K562 (cell line): ENCODE measurements around the gene IPO11. TPM values are rescaled to one million over a fixed set of nuclear protein-coding genes. Genes with fewer than 3 reads are reported as not detected.

Experiments
- CBFA2T2 ChIP-seq: fragments of 450-650 bp; conservative IDR thresholded peaks from 2 replicates; pipeline ENCODE4 v1.6.1; 2017; ENCODE audit warnings: mild to moderate bottlenecking
- ESRRB ChIP-seq: fragments of 250-450 bp; sonication (Bioruptor Pico); IDR thresholded peaks from 2 replicates; pipeline ENCODE4 v1.5.0; 2020; ENCODE audit warnings: mild to moderate bottlenecking, moderate library complexity, borderline replicate concordance
- ETV6 ChIP-seq, 3 experiments: fragments of 150-350 bp in 1 of 3; sonication (generic) in 1 of 3; formaldehyde crosslinking in 1 of 3; IDR thresholded peaks; 2 replicates each; pipeline versions ENCODE4 v1.6.1 to v1.8.0; 2014 to 2022; ENCODE audit warnings: borderline replicate concordance in 2 of 3, low read depth in 2 of 3, antibody characterized with exemption in 1 of 3, low read length in 1 of 3, mild to moderate bottlenecking in 1 of 3, missing genetic modification reagents in 1 of 3
- HMGN3 ChIP-seq: IDR thresholded peaks from 2 replicates; pipeline ENCODE4 v1.6.1; 2011; ENCODE audit warnings: borderline replicate concordance, low read depth, mild to moderate bottlenecking, mixed read lengths, low read length; ENCODE audit not compliant: insufficient read length; ENCODE audit errors: extremely low read depth
- NFE2 ChIP-seq: IDR thresholded peaks from 2 replicates; pipeline ENCODE4 v1.6.1; 2014; ENCODE audit warnings: antibody characterized with exemption, low read depth
- NRF1 ChIP-seq, 2 experiments: fragments of 450-650 bp; IDR thresholded peaks in 1 of 2; conservative IDR thresholded peaks in 1 of 2; 2 replicates each; pipeline ENCODE4 v1.6.1; 2014; ENCODE audit warnings: mild to moderate bottlenecking in 2 of 2
- PHF20 ChIP-seq: fragments of 450-650 bp; IDR thresholded peaks from 2 replicates; pipeline ENCODE4 v1.6.1; 2018; ENCODE audit not compliant: partially characterized antibody
- RB1 ChIP-seq: fragments of 450-650 bp; IDR thresholded peaks from 2 replicates; pipeline ENCODE4 v1.6.1; 2017; ENCODE audit warnings: low read depth, mild to moderate bottlenecking
- SFPQ ChIP-seq: fragments of 200-400 bp; formaldehyde crosslinking; IDR thresholded peaks from 2 replicates; pipeline ENCODE4 v1.6.1; 2017; ENCODE audit warnings: mild to moderate bottlenecking, low read depth, low read length, moderate library complexity
- TAF1 ChIP-seq: IDR thresholded peaks from 2 replicates; pipeline ENCODE4 v1.6.1; 2011; ENCODE audit warnings: mild to moderate bottlenecking, low read length, moderate library complexity; ENCODE audit not compliant: insufficient read depth, control insufficient read depth, severe bottlenecking; ENCODE audit errors: extremely low read depth
- ZNF316 ChIP-seq: fragments of 450-650 bp; IDR thresholded peaks from 2 replicates; pipeline ENCODE4 v1.6.1; 2016
- polyA plus RNA-seq, 8 experiments: library from polyadenylated mRNA; depleted of rRNA in 4 of 8; stranded (reverse) in 5 of 8; unstranded in 3 of 8; fragments of >200 nt; fragmentation: Nextera tagmentation in 2 of 8; fragmentation: Illumina TruSeq in 1 of 8; extraction: Ambion mirVana in 2 of 8; extraction: Trizol in 1 of 8; gene quantifications; 2 replicates each; pipeline versions ENCODE4 v1.2.1 to v1.2.3, GENCODE V29; 2011 to 2014; ENCODE audit warnings: inconsistent platforms in 1 of 8, missing spikeins in 1 of 8
- total RNA-seq, 7 experiments: library from RNA; depleted of rRNA in 6 of 7; stranded (reverse); fragments of >200 nt in 6 of 7; fragmentation: Illumina TruSeq in 2 of 7; extraction: Trizol in 2 of 7; gene quantifications; 2 replicates each; pipeline versions ENCODE4 v1.2.1 to v1.2.3, GENCODE V29; 2011 to 2021; ENCODE audit warnings: low replicate concordance in 1 of 7
- TF ChIP-seq, protein P1 (sequence below), 2 experiments: fragments of 450-650 bp; formaldehyde crosslinking in 1 of 2; IDR thresholded peaks; 2 replicates each; pipeline versions ENCODE4 v1.4.0 to v1.6.1; 2014 to 2020; ENCODE audit warnings: mild to moderate bottlenecking in 2 of 2, borderline replicate concordance in 1 of 2, low read depth in 1 of 2

The IPO11 gene
- total and polyA plus RNA-seq, 9 of the 15 experiments (the other 6 are each of a cell fraction or from before 2014, with no cell fraction given): 38.7 to 96.0 (median 70.9) TPM

DNA sequence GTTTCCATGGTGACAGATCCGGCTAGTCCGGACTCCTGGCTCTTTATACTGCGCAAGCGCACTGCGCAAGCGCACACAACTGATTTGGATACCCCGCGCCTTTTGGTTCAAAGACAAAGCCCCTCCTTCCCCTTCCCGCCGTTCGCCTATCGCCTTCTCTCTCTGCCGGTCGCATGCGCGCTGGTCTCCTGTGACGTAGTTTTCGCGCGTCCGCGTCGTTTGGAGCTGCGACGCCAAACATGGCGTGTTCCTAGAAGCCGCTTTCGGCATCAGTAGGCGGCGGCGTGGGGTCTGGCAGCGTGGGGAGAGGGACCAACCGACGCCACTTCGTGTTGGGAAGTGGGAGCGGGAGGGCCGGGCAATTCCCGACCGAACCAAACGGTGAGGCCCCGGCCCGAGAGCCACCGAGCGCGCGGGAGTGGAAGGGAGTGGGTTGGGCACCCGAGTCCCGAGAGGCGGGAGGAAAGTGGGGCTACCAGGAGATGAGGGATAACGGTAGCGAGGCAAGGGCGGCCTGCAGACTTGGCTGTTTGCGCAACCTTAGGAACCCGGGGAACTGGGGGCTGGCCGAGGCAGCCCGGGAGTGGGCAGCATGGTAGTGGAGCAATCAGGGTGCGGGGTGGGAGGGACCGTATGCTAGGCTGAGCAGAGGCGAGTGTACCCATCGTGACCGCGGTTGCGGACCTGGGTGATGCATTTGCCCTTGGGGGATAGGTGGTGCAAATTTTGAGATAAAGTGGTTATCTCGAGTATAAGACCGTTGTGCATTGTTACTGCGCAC, at the start of gene IPO11 (continued):
- TF ChIP-seq ESRRB (CRISPR knock-in tag): no peak
- peak; percentile 98 for TF ChIP-seq PHF20
- TF ChIP-seq NRF1 (conservative IDR thresholded peaks at IDR 0.05 in 1 of 2, IDR thresholded peaks at IDR 0.05 in 1 of 2): peak; percentile 99
- peak; percentile 94 for TF ChIP-seq TAF1
- TF ChIP-seq, protein P1, sequence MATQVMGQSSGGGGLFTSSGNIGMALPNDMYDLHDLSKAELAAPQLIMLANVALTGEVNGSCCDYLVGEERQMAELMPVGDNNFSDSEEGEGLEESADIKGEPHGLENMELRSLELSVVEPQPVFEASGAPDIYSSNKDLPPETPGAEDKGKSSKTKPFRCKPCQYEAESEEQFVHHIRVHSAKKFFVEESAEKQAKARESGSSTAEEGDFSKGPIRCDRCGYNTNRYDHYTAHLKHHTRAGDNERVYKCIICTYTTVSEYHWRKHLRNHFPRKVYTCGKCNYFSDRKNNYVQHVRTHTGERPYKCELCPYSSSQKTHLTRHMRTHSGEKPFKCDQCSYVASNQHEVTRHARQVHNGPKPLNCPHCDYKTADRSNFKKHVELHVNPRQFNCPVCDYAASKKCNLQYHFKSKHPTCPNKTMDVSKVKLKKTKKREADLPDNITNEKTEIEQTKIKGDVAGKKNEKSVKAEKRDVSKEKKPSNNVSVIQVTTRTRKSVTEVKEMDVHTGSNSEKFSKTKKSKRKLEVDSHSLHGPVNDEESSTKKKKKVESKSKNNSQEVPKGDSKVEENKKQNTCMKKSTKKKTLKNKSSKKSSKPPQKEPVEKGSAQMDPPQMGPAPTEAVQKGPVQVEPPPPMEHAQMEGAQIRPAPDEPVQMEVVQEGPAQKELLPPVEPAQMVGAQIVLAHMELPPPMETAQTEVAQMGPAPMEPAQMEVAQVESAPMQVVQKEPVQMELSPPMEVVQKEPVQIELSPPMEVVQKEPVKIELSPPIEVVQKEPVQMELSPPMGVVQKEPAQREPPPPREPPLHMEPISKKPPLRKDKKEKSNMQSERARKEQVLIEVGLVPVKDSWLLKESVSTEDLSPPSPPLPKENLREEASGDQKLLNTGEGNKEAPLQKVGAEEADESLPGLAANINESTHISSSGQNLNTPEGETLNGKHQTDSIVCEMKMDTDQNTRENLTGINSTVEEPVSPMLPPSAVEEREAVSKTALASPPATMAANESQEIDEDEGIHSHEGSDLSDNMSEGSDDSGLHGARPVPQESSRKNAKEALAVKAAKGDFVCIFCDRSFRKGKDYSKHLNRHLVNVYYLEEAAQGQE (IDR thresholded peaks at IDR 0.05; ENCODE audit: borderline replicate concordance): peak; percentile 21; the same call in 1 of the 2 replicates
- TF ChIP-seq, protein P1 (CRISPR knock-in tag; IDR thresholded peaks at IDR 0.05; ENCODE audit: low read depth): peak; percentile 59; the same call in 1 of the 2 replicates
- peak; percentile 81 for TF ChIP-seq RB1
- TF ChIP-seq SFPQ: no peak
- no peak for TF ChIP-seq HMGN3
- TF ChIP-seq CBFA2T2: no peak
- TF ChIP-seq NFE2: no peak
- TF ChIP-seq ETV6 (IDR thresholded peaks at IDR 0.05; ENCODE audit: borderline replicate concordance in 1 of 2, low read depth in 2 of 2, low read length in 1 of 2): no peak
- 0 out of 2 replicates have a peak, but pooled peaks have one; percentile 55 for TF ChIP-seq ETV6 (CRISPR knock-in tag; IDR thresholded peaks at IDR 0.05; ENCODE audit: borderline replicate concordance)
- TF ChIP-seq ZNF316: peak; percentile 20; the same call in 1 of the 2 replicates
